Keratinocyte (primary cell): ENCODE measurements around the gene MCM5. TPM values are rescaled to one million over a fixed set of nuclear protein-coding genes. Genes with fewer than 3 reads are reported as not detected.
"Not testable (repeated sequence)": the region's sequence is repeated elsewhere in the genome, so short reads cannot be mapped to it uniquely, and the experiment has no call there.

Experiments used
- DNase-seq: peaks from one replicate; pipeline ENCODE4 v3.0.0-alpha.2; 2011; ENCODE audit warnings: low read depth, missing footprints, low spot score
- FAIRE-seq: peaks from 2 replicates; lab custom pipeline; 2011; peaks lifted over from hg19 to GRCh38; lab: Jason Lieb, UNC
- H2AFZ ChIP-seq: 2 replicates; pipeline ENCODE4 v1.6.0; 2012; ENCODE audit warnings: low read length, control low read depth, inconsistent platforms; ENCODE audit not compliant: control insufficient read depth
- H3K27ac ChIP-seq: 2 replicates; pipeline ENCODE4 v1.5.1; 2011; ENCODE audit warnings: low read length; ENCODE audit not compliant: control insufficient read depth, insufficient read depth
- H3K27me3 ChIP-seq: 3 replicates; pipeline ENCODE4 v1.6.0; 2011; ENCODE audit warnings: low read length; ENCODE audit not compliant: control insufficient read depth, insufficient read depth; ENCODE audit errors: extremely low read depth
- H3K36me3 ChIP-seq, 2 experiments: 2 replicates in 1 of 2; 3 replicates in 1 of 2; pipeline ENCODE4 v1.5.1; 2011; ENCODE audit warnings: low read length in 2 of 2, mild to moderate bottlenecking in 1 of 2; ENCODE audit not compliant: control insufficient read depth in 2 of 2, insufficient read depth in 2 of 2; ENCODE audit errors: extremely low read depth in 1 of 2
- H3K4me1 ChIP-seq: 3 replicates; pipeline ENCODE4 v1.5.1; 2011; ENCODE audit warnings: low read length; ENCODE audit not compliant: control insufficient read depth, insufficient read depth; ENCODE audit errors: extremely low read depth
- H3K4me2 ChIP-seq: 3 replicates; pipeline ENCODE4 v1.6.0; 2011; ENCODE audit warnings: low read depth, low read length; ENCODE audit not compliant: control insufficient read depth, insufficient read depth; ENCODE audit errors: extremely low read depth
- H3K4me3 ChIP-seq, 3 experiments: fragments of 200-600 bp in 1 of 3; sonication (generic) in 1 of 3; 2 replicates in 2 of 3; 3 replicates in 1 of 3; pipeline ENCODE4 v1.5.1; 2011 to 2016; ENCODE audit warnings: low read length in 3 of 3, mild to moderate bottlenecking in 3 of 3, control low read depth in 2 of 3, inconsistent platforms in 1 of 3, low read depth in 1 of 3, mixed read lengths in 1 of 3, mixed run types in 1 of 3, moderate library complexity in 1 of 3; ENCODE audit not compliant: control insufficient read depth in 2 of 3, insufficient read depth in 2 of 3; ENCODE audit errors: extremely low read depth in 1 of 3
- H3K79me2 ChIP-seq: 2 replicates; pipeline ENCODE4 v1.6.0; 2012; ENCODE audit warnings: low read length; ENCODE audit not compliant: control insufficient read depth, insufficient read depth
- H3K9ac ChIP-seq: 3 replicates; pipeline ENCODE4 v1.6.0; 2011; ENCODE audit warnings: low read length; ENCODE audit not compliant: control insufficient read depth, insufficient read depth; ENCODE audit errors: extremely low read depth
- H3K9me1 ChIP-seq: 3 replicates; pipeline ENCODE4 v1.6.0; 2011; ENCODE audit warnings: low read length; ENCODE audit not compliant: control insufficient read depth, insufficient read depth; ENCODE audit errors: extremely low read depth
- H3K9me3 ChIP-seq: 2 replicates; pipeline ENCODE4 v1.5.1; 2012; ENCODE audit warnings: low read depth, low read length; ENCODE audit not compliant: control insufficient read depth
- H4K20me1 ChIP-seq: 3 replicates; pipeline ENCODE4 v1.6.0; 2011; ENCODE audit warnings: low read length; ENCODE audit not compliant: control insufficient read depth, insufficient read depth; ENCODE audit errors: extremely low read depth
- CTCF ChIP-seq, 3 experiments: IDR thresholded peaks in 1 of 3; conservative IDR thresholded peaks in 1 of 3; optimal IDR thresholded peaks in 1 of 3; 2 replicates in 2 of 3; 3 replicates in 1 of 3; pipeline versions ENCODE3 to v1.5.1; 2011; ENCODE audit warnings: low read length in 3 of 3, mild to moderate bottlenecking in 3 of 3, moderate library complexity in 2 of 3, control low read depth in 1 of 3, inconsistent platforms in 1 of 3; ENCODE audit not compliant: insufficient read depth in 2 of 3; ENCODE audit errors: extremely low read depth in 1 of 3
- EZH2 ChIP-seq: IDR thresholded peaks from one replicate; pipeline ENCODE4 v1.6.1; 2012; ENCODE audit warnings: inconsistent platforms, mild to moderate bottlenecking, low read length, moderate library complexity
- dilution Hi-C: fragments of 300-500 bp; cut with MboI; formaldehyde crosslinking; loops from one replicate; pipeline ENCODE4 v1.7.0; 2020; ENCODE audit warnings: low sequenced_read_pairs; ENCODE audit not compliant: extremely low pct_ligation_motif_present
- polyA plus RNA-seq, 5 experiments: library from polyadenylated mRNA; depleted of rRNA in 3 of 5; stranded (reverse) in 3 of 5; stranded (forward) in 1 of 5; unstranded in 1 of 5; fragments of >200 nt; gene quantifications; 1 replicate in 1 of 5; 2 replicates in 3 of 5; 3 replicates in 1 of 5; pipeline versions ENCODE4 v1.2.1 to v1.2.3, GENCODE V29; 2011 to 2012; ENCODE audit warnings: missing spikeins in 2 of 5, low read depth in 1 of 5, low replicate concordance in 1 of 5

Gene MCM5
- polyA plus RNA-seq, 1 donor (not counting 4 experiments of a cell fraction or from before 2014, with no cell fraction given): 24.4 TPM

GRCh38 chr22:35363566-35364086 is 36.3 kb upstream of the MCM5 start:
- H2AFZ ChIP-seq: no peak overlapping the region
- no peaks in the 10 kb centered on the region for H3K36me3 ChIP-seq
- no peaks in the 10 kb centered on the region for H3K9me3 ChIP-seq
- H4K20me1 ChIP-seq: no peaks in the 10 kb centered on the region
- H3K27ac ChIP-seq: no peak overlapping the region
- TF ChIP-seq CTCF (optimal IDR thresholded peaks at IDR 0.05 in 1 of 3, IDR thresholded peaks at IDR 0.05 in 1 of 3, conservative IDR thresholded peaks at IDR 0.05 in 1 of 3; ENCODE audit: extremely low read depth in 1 of 3, insufficient read depth in 2 of 3, low read length in 3 of 3) (no peak), EZH2 (no peak)
- FAIRE-seq (no peak), DNase-seq (no peak)
- H3K9ac ChIP-seq: no peak overlapping the region
- no peak overlapping the region for H3K4me2 ChIP-seq
- H3K27me3 ChIP-seq: no peaks in the 10 kb centered on the region
- peaks cover 6% of the 10 kb centered on the region for H3K4me1 ChIP-seq
- H3K4me3 ChIP-seq: no peak overlapping the region
- H3K79me2 ChIP-seq: no peaks in the 10 kb centered on the region
- dilution Hi-C loops: no loop called here
- no peaks in the 10 kb centered on the region for H3K9me1 ChIP-seq

- H3K9ac ChIP-seq: not testable (repeated sequence)
These were observed 35.7 kb upstream of the MCM5 start for GRCh38 chr22:35364230-35364629.

GRCh38 chr22:35367331-35367886 is 32.5 kb upstream of the MCM5 start:
- Histone ChIP-seq H3K4me1 (peaks cover 10% of the 10 kb centered on the region), H4K20me1 (no peaks in the 10 kb centered on the region), H3K9ac (no peak overlapping the region), H3K4me3 (no peak overlapping the region), H3K36me3 (no peaks in the 10 kb centered on the region), H3K9me1 (no peaks in the 10 kb centered on the region), H3K27me3 (no peaks in the 10 kb centered on the region), H2AFZ (no peak overlapping the region), H3K4me2 (no peak overlapping the region), H3K27ac (no peak overlapping the region), H3K9me3 (no peaks in the 10 kb centered on the region), H3K79me2 (no peaks in the 10 kb centered on the region)
- TF ChIP-seq EZH2: no peak
- TF ChIP-seq CTCF (optimal IDR thresholded peaks at IDR 0.05 in 1 of 3, IDR thresholded peaks at IDR 0.05 in 1 of 3, conservative IDR thresholded peaks at IDR 0.05 in 1 of 3; ENCODE audit: extremely low read depth in 1 of 3, insufficient read depth in 2 of 3, low read length in 3 of 3): peak in 1 of 3 experiments; percentile 23
- dilution Hi-C loops: no loop called here
- DNase-seq: no peak
- no peak for FAIRE-seq

More at GRCh38 chr22:35364230-35364629, 35.7 kb upstream of the MCM5 start:
- H3K9me3 ChIP-seq, H3K27me3 ChIP-seq, dilution Hi-C loops, H3K4me3 ChIP-seq, H2AFZ ChIP-seq, H3K36me3 ChIP-seq, FAIRE-seq, H4K20me1 ChIP-seq, H3K79me2 ChIP-seq, H3K27ac ChIP-seq, H3K9me1 ChIP-seq, DNase-seq, H3K4me2 ChIP-seq, H3K4me1 ChIP-seq: not testable (repeated sequence)
